GM19328 (cell line): Measurements from ENCODE around the gene POU3F4.

Experiments used
- ATAC-seq: cut with Tn5 transposase; IDR thresholded peaks from one replicate; pipeline ENCODE4 v1.9.1; 2021; ENCODE audit warnings: mild to moderate bottlenecking, moderate library complexity; ENCODE audit not compliant: unreplicated experiment

Gene POU3F4

DNA sequence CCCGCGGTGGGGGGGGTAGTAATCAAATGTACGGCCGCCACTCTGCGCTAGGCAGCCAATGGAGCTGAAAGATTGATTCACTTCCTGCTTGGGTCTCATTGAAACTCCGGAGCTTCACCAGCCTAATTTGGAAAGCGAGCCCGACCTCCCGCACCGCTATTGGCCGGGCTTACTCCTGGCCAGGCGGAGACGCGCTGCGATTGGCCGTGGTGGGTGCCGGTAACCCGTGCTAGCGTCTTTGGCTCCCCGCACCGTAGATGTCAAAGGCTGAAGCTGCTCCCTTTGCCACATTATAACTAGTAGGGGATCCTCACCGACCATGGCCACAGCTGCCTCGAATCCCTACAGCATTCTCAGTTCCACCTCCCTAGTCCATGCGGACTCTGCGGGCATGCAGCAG lies at the start of gene POU3F4:
Gene POU3F4 (plus strand): TSS at position 285 of the 400 bp plus-strand sequence. CDS start 35 bp downstream, at position 320.
- ATAC-seq: no peak

DNA sequence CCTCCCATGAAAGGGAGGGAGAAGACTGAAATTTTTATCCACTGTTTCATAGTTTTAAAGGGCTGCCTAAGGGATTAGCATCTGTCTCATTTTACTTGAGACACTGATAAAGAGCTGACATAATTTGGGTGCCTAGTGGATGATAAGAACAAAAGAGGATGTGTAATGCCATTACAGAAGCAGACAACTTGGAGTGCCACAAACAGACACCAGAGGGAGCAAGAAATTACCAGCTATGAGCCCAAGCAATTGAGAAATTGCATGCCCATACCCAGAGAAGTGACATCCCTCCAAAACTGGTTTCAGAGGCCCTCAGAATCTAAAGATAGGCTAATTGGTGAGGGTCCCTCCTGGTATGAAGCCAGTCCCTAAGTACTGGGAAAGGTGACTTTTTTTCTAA lies 38.5 kb upstream of the POU3F4 start:
- peak; percentile 98 for ATAC-seq

DNA sequence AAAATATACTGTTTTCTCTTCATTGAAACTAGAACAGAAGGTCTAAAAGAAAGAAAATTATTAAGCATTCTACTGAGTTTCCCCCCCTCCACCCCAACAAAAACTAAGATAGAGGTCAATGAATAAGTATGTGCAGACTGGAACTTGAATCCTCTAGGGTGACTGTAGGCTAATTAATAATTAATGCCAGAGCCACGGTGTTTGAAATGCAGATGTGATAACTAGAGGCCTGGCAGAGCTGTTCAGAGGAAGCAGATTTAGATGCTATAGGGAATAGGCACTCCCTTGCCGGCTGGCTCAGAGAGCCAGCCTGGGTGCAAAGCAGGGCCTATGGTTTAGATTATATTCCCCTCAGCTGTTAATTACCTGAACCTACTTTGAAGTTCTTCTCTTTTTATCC lies 12.2 kb upstream of the POU3F4 start:
- no peak for ATAC-seq

DNA sequence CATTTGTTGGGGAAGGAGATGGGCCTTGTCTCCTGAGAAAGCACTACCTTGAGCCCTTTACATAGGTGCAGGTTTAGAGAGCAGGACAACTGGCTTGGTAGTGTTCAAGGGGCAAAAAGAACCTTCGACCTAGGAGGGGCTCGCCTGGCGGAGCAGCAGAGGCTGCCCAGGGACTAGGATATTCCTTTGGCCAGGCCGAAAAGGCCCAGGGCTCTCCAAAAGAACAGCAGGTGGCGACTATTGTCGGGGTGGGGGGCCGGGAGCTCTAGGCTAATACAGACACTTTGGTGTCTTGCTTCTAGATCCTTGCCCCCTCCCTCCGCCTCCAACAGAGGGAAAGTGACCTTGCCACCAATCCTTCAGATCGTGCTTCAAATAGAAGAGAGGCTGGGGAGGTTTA lies 7.1 kb upstream of the POU3F4 start:
- ATAC-seq: no peak

DNA sequence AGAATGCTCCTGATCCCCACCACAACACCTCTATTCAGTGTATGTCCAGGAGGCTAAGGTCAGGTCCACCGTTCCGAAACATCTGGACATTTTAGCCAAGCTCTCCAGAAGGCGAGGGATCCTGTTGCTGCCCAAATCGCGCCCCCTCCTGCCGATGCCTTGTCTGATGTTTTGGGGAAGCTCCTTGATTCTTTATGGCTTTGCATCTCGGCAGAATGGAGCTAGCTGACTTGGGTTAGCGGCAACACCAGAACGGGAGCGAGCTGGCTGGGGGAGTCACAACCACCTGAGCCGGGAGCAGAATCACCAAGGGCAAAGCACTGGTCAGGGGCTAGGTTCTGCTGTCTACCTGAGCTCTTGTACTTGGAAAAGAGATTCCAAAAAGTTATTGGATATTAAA lies 6.6 kb upstream of the POU3F4 start:
- ATAC-seq: no peak

DNA sequence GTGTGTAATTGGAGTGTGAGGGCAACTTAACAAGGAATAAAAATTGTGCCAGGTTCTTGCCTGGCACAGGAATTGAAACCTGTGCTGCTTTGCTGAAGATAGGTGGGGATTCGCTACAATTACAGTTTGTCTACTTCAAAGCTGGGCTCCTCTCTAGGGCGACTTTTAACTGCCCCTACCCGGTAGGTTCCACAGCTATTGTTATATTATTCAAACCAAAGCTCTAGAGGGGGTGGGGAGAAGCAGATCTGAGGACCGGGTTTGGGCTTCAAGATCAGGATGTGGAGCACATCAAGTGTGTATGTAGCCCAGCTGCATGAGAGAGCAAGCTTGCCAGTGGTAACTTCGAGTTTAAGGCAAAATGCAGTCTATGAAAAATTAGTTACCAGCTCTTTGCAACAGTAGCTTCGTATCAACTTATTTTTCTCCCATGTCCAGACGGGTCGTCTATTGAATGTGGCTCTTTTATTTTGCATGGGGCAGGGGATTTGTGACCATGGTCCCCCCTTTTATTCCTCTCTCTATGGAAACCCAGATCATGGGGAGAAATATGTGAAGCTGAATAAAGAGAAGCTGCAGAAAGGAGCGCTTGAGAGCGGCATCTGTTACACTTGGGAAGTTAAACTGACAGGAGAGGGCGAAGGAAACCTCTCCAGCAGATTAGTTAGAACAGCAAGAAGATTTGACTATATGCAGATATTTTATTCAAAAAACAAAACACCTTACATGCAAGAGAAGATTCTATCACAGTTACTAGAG lies 3.2 kb upstream of the POU3F4 start:
- no peak for ATAC-seq

DNA sequence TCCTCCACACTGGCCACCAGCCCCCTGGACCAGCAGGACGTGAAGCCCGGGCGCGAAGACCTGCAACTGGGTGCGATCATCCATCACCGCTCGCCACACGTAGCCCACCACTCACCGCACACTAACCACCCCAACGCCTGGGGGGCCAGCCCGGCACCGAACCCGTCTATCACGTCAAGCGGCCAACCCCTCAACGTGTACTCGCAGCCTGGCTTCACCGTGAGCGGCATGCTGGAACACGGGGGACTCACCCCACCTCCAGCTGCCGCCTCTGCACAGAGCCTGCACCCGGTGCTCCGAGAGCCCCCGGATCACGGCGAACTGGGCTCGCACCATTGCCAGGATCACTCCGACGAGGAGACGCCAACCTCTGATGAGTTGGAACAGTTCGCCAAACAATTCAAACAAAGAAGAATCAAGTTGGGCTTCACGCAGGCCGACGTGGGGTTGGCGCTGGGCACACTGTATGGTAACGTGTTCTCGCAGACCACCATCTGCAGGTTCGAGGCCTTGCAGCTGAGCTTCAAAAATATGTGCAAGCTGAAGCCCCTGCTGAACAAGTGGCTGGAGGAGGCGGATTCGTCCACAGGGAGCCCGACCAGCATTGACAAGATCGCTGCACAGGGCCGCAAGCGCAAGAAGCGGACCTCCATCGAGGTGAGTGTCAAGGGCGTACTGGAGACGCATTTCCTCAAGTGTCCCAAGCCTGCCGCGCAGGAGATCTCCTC lies 600 bp downstream of the POU3F4 start:
- ATAC-seq: no peak

DNA sequence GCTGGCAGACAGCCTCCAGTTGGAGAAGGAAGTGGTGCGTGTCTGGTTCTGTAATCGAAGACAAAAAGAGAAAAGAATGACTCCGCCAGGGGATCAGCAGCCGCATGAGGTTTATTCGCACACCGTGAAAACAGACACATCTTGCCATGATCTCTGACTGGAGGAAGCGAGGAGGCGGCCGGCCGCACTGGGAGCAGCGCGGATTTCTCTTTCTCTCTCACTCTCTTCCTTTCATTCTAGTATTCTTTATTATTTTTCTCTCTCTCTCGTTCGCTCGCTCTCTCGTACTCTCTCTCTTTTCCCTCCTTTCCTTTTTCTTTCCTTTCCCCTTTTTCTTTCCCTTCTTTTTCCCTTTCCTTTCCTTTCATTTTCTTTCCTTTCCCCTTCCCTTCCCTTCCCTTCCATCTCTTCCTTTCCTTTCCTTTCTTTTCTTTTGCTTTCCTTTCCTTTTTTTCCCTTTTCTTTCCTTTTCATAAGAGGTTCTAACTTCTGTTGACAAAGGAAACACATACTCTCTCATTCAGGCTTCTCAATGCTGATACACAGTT lies 1.2 kb downstream of the POU3F4 start:
- ATAC-seq: no peak

DNA sequence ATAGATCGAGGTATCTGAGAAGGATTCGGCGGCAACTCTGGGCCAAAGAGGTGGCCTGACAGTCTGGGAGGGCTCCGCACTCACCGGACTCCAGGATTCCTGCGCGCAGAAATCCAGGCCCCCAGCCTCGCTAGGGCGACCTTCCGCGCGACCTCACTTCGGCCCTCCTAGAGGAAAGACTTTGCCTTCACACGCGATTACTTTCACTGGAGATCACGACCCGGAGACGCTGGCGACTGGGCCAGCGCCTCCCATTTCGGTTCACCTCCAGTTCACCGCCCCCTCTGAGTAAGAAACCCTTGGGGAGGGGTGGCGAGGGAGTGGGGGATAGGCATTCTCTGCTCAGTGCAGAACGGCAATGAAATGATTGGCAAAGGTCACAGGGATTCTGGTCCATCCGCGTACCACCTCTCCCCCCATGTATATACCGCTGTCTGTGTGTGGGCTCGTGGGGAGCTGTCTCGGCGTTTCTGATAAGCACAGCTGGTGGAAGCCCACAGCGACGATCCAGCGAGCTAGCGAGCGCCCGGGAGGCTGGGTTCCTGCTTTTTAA lies 2.5 kb downstream of the POU3F4 start:
- ATAC-seq: no peak

DNA sequence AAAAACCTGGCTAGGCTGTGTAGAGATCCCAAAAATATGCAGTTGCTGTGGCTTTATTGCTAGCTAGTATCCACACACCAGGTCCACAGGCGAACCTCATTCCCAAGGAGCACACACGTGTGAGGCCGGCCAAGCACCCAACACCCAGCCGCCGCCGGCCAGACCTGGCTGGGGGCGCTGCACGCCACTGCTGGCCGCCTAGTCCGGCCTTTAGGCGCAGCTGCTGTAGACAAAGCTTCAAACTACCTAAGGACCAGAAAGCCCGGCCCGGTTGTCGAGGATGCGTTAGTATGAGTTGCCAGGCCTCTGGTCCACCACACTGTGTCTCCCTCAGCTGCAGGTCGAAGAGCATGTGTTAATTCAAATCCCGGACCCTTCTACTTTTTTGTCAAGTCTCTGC lies 3.1 kb downstream of the POU3F4 start:
- no peak for ATAC-seq

DNA sequence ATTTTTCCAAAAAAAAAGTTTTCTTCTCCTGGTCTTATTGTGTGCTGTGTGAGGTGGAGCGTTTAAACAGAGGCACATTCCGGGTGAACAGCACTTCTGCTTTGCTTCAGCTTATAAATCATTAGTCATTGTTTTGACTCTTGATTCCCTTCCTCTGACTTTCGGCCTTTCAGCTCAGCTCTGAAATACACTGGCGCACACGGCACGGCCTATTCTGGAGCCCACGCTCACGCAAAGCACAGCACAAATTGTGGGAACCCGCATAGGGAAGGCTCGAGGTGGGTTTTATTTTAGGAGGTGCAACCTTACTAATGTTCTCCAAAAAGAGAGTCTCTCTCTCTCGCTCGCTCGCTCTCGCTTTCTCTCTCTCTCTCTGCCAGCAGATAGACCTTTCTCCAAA lies 4.0 kb downstream of the POU3F4 start:
- ATAC-seq: no peak

DNA sequence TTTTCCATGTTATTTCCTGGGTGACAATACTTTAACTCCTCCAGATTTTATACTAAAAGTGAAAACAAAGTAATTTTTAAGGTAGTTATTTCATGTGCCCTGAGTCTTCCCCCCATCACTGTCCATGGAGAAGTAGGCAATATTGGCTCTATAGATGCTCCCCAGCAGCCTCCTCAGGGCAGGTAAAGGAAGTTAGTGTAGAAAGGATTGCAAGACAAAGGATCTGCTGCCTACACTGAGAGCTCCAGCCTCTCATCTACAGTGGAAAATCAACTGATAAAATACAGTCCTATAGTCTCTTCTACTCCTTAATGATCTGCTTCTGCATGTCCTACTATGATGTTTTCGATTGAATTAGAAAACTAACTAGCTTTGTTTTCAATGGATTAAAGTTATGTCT lies 8.5 kb downstream of the POU3F4 start:
- ATAC-seq: no peak

DNA sequence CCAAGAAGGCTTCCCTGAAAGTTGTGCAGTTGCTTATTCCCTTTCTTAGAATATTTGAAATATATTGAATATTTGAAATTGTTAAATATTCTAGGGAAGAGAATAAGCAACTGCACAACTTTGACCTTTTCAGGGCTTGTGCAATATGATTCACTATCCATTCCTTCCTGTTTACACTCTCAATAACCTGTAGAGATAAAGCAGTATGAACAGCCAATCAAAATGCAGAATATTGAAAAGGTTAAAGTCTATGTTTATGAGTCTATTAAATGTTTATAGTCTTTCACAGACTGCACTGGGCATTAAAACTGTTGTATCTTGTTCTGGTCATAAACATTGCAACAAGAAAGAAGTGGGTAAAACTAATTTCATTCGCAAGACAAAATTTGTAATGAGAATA lies 13.8 kb downstream of the POU3F4 start:
- no peak for ATAC-seq

DNA sequence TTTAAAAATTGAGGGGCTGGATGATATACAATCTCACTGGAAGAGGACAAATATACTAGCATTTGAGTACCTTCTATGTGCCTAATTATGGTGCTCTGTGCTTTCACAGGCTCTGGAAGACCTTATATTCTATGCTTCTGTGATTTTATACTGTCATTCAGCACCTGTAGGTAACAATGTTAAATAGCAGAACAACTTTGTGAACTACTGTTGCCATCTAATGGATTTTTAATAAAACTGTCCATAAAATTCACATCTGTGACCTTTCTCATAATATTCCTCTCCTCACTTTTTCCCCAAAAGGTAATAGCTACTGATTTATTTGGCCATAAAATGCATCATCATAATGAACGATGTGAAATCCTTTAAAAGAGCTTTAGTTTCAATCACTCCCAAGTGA lies 21.9 kb downstream of the POU3F4 start:
- ATAC-seq: no peak

DNA sequence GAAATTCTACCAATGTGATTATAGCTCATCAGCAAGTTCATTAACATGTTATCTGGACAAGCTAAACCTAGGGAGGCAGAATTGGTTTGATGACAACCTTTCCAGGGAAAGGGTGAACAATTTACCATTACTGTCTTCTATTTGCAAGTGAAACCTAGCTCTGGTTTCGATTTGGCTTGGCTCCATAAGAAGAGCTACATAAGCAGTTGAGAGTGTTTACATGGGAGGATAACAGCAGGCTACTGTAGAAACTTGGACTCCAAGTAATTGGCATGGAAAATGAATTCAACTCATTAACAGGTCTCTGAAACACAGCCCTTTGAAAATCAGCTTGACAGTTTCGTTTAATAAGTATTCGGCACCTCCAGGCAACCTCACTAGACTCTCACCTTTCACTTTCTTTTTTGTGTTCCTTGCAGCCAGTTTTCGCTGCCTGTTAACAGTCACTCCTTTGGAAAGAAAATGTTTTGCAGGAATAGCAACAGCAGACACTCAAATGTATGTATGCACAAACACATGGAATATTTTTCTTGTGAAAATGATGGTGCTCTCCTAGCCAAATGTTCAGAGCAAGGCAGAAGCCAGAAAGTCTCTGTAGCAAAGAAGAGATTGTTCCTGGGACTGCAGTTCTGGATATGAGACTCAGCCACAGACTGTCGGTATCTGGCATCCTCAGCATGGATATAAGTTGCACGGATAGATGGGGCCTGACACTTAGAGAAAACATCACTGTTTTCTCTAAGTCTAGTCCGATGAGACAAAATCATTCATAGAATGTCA lies 27.5 kb downstream of the POU3F4 start:
- ATAC-seq: peak; percentile 65
